Measurements from ENCODE around the gene CNIH4.

- TF ChIP-seq CTCF (IDR thresholded peaks at IDR 0.05; ENCODE audit: insufficient read depth, low read depth, low read length) (no peak), EZH2 (IDR thresholded peaks at IDR 0.05; ENCODE audit: insufficient read depth, low read length) (no peak)
Observed at GRCh38 chr1:224411766-224412165, 55.1 kb downstream of the CNIH4 start.

All from astrocyte (in vitro differentiated cells and primary cell).